HTR-8/SVneo (cell line): ENCODE measurements around the gene MXI1.

ENCODE experiments used
- DNase-seq: peaks from one replicate; pipeline ENCODE4 v3.0.0; 2011; ENCODE audit warnings: low spot score, mixed read lengths; ENCODE audit not compliant: insufficient read length
- FAIRE-seq: peaks from 2 replicates; lab custom pipeline; 2011; peaks lifted over from hg19 to GRCh38; lab: Jason Lieb, UNC

Gene MXI1

GRCh38 chr10:110212119-110213006 lies 5.0 kb downstream of the MXI1 start:
- no peak for FAIRE-seq
- DNase-seq, result no peak

GRCh38 chr10:110214371-110214826 lies 7.0 kb downstream of the MXI1 start:
- FAIRE-seq, result no peak
- DNase-seq, result no peak

- no peak for FAIRE-seq
- no peak for DNase-seq
Observed at GRCh38 chr10:110215286-110216170, 8.1 kb downstream of the MXI1 start.

- no peak for FAIRE-seq
Observed at GRCh38 chr10:110216240-110216639, 8.8 kb downstream of the MXI1 start.

GRCh38 chr10:110216942-110217661 lies 9.7 kb downstream of the MXI1 start:
- FAIRE-seq, result no peak
- DNase-seq, result no peak

More at GRCh38 chr10:110216240-110216639, 8.8 kb downstream of the MXI1 start:
- no peak for DNase-seq

GRCh38 chr10:110217662-110218008 lies 10.2 kb downstream of the MXI1 start:
- FAIRE-seq (no peak), DNase-seq (no peak)

GRCh38 chr10:110218632-110219031 lies 11.2 kb downstream of the MXI1 start:
- FAIRE-seq (no peak), DNase-seq (no peak)

GRCh38 chr10:110219884-110220283 lies 12.5 kb downstream of the MXI1 start:
- FAIRE-seq (no peak), DNase-seq (no peak)

- no peak for DNase-seq
Observed at GRCh38 chr10:110220398-110220797, 13.0 kb downstream of the MXI1 start.

GRCh38 chr10:110221044-110221720 lies 13.8 kb downstream of the MXI1 start:
- FAIRE-seq, result no peak
- no peak for DNase-seq

More at GRCh38 chr10:110220398-110220797, 13.0 kb downstream of the MXI1 start:
- no peak for FAIRE-seq

GRCh38 chr10:110221721-110222261 lies 14.4 kb downstream of the MXI1 start:
- FAIRE-seq, result no peak
- DNase-seq, result no peak

GRCh38 chr10:110222641-110223297 lies 15.4 kb downstream of the MXI1 start:
- FAIRE-seq, result no peak
- DNase-seq, result no peak

- FAIRE-seq, result no peak
- DNase-seq, result no peak
Observed at GRCh38 chr10:110223298-110223925, 16.0 kb downstream of the MXI1 start.

GRCh38 chr10:110224992-110225391 lies 17.6 kb downstream of the MXI1 start:
- DNase-seq, result no peak
- FAIRE-seq, result no peak

GRCh38 chr10:110225441-110225755 lies 18.0 kb downstream of the MXI1 start:
- no peak for DNase-seq
- no peak for FAIRE-seq

- FAIRE-seq, result peak; percentile 51
- DNase-seq, result no peak
Observed at GRCh38 chr10:110225756-110226542, 18.5 kb downstream of the MXI1 start.

- no peak for DNase-seq
- FAIRE-seq, result no peak
Observed at GRCh38 chr10:110226543-110226925, 19.1 kb downstream of the MXI1 start.
